Measurements from ENCODE around the gene FAM171A1.
A peak's percentile ranks its signal among the peaks of the same experiment; 100 is the strongest.
"Not testable (repeated sequence)": the region's sequence is repeated elsewhere in the genome, so short reads cannot be mapped to it uniquely, and the experiment has no call there.

Gene FAM171A1

DNA sequence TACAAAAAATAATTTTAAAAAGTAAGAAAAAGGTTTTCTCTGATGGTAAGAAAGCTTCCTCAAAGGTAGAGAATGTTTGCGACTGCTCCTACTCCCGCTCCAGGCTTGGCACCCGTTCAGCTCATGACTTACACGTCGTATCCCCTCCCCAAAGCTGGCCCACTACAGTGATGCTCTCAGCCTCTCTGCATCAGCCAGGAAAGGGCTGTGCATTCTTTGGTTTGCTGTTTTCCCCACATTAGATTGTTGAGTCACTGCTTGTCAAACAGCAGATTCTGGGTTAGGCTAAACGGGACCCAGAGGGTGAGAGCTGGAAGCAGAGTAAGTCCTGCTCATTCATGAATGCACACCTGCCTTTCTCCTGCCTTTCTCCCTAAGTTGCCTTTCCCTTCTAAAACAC lies 147.9 kb downstream of the FAM171A1 start:
- intact Hi-C loops (cut with DNase I), result no loop called here
- peak in 1 of 10 donors; percentile 63 for DNase-seq

DNA sequence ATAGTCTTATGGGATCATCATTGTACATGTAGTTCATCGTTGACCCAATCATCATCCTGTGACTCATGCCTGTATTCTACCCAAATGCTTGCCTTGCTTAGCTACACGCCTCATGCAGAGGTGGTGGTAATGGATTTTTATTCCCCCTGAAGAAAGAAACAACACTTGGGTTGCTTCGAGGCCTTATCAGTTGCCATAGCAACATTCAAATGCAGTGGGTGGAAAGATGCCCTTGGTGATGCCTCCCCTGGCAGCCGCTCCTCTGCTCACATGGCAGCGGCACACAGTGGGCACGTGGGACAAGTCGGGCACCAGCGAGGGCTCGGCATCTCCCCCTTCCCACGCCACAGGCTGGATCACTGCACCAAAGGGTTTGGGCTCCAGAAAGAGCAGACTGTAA lies 148.6 kb downstream of the FAM171A1 start:
- DNase-seq, result peak; percentile 51 to 95 (median 64)
- intact Hi-C loops (cut with DNase I), result no loop called here

DNA sequence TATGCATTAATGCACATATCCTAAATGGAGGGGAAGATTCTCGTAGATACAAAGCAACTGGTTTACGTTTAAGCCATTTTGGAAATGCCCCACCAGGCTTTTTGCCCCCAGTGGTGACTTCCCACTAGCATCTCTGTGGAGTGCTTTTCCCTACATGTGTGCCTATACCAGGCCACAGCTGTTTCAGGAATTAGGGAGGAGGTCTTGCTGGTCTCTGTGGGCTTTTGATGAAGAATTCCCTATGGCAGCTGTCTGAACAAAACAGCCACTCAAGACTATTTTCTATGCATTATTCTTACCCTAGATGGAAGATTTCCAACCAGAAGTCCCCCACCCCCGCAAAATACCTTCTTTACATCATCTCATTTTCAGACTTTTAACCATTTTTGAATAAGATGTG lies 150.6 kb downstream of the FAM171A1 start:
- no peak for DNase-seq
- intact Hi-C loops (cut with DNase I), result no loop called here

DNA sequence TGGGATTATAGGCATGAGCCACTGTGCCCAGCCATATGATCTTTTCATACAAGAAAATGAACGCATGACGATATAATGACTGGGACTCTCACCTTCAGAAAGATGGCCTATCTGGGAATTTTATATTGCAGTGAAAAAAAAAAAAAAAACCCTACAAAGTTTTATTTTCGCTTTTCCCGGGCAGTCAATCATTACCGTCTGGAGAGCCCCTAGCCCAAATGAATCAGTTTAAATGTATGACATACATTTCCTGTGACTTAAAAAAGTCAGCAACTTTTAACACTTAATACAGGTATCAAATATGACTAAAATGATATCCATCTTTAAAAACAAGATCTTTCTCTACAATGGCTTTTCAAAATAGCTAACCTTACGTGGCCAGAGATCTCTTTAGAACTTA lies 154.4 kb downstream of the FAM171A1 start:
- DNase-seq, result no peak
- intact Hi-C loops (cut with DNase I), result no loop called here

DNA sequence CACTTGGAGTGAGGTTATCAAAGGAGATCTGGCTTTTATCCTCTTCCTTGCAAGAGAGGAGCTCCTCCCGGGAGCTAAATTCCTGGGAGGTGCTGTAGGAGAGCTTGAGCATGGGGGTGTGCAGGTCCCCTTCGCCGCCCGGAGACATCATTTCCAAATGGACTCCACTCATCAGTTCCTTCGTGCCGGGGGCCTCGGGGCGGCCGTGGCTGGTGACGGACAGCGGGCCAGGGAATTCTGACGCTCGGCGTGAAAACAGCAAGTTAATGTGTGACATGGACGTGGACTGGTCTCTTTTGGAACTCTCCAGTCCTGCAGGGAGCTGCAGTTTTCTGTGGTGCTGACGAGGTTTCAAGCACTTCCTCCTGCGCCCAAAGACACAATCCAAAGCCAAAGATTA lies 156.9 kb downstream of the FAM171A1 start:
- intact Hi-C loops (cut with DNase I), result loop anchor here (5.0 kb wide), 1 partner anchor 38 kb away; no protein-coding TSS in a partner anchor

DNA sequence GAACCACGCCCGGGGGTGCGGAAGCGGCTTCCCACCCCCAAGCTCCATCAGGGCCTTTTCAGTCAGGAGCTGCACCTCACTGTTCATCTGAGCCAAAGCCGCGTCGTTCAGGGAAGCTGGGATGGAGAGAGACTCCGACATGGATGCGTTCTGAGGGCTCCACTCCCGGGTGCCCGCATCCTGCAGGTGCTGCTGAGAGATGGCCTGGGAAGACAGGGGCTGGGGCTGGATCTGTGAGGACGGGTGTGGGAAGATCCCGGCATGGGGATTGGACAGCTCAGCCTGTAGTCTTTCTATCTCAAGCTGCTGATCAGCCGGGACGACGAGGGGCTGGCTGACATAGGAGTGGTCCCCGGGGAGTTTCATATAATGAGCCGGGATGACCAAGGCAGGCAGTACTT lies 157.6 kb downstream of the FAM171A1 start:
- intact Hi-C loops (cut with DNase I), result loop anchor here (5.0 kb wide), 1 partner anchor 39 kb away; no protein-coding TSS in a partner anchor
- peak in 2 of 10 donors; percentile 52 to 79 for DNase-seq

More for the DNA sequence above, 156.9 kb downstream of the FAM171A1 start:
- DNase-seq, result peak in 1 of 10 donors; percentile 44

DNA sequence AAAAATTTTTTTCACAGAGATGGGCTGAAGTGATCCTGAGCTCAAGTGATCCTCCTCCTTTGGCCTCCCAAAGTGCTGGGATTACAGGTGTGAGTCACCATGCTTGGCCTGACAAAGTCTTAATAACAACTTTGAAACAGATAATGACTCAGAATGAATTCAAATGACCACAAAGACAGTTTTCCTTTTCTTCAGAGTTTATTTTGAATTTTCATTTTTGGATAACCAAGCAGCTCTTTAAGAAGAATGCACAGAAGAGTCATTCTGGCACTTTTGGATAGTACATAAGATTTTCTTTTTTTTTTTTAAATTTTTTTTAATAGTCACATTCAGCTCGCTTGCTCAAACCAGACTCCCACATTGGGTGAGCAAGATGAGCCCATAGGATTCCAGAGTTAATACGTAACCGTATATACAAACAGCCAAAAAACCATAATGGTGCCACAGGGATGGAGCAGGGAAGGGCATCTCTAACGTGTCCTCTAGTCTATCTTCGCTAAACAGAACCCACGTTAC lies 159.6 kb downstream of the FAM171A1 start:
- intact Hi-C loops (cut with DNase I), result loop anchor here (5.0 kb wide), 1 partner anchor 41 kb away; no protein-coding TSS in a partner anchor
- DNase-seq, result no peak

DNA sequence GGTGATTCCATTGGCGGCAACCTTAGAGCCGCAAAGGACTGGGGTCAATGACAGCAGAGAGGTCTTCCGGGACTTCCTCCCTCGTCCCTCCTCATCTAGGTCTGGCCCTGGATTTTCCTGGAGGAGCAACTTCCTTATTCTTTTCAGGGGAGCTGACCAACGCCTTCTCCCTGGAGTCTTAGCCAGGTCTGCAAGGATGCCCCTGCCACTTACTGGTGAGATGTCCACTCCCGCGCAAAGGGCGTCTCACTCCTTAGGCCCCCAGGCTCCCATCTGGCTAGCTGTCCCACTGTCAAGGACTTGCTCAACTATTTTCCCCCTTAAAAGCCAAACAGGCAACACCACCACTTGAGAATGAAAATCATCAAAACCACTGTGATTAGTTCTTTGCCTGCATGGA lies 160.6 kb downstream of the FAM171A1 start:
- intact Hi-C loops (cut with DNase I), result loop anchor here (5.0 kb wide), 1 partner anchor 42 kb away; no protein-coding TSS in a partner anchor
- peak in 1 of 10 donors; percentile 62 for DNase-seq

DNA sequence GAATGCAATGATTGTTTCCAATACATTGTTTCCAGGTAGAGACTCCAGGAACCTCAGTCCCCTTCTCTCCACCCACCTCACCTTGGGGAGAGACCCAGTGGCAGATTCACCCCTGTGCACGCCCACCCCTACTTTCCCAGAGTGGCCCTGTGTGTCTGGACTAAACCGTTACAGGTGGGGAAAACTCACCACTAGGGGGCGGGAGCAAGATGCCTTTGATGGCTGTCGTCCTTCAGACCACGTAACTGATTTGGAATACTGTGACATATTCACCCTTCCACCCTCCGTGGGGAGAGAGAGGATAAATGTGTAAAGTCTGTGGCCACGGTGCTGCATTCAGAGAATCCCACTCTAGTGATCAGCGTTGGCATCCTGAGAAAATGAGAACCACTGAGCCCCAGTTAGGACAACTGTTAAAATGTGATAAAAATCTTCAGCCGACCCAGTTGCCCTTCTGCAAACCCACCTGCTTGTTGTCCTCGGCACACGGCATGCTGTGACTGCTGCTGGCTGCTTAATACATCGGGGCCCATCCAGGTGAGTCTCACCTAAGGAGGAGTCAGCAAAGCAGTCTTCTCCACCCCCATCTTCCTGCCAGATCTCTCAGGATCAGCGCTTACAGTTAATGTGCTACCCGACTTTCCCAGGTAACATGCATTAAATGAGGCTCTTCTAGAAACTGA lies 161.1 kb downstream of the FAM171A1 start:
- intact Hi-C loops (cut with DNase I), result loop anchor here (1.0 to 5.0 kb wide), 2 partner anchors 42 to 161 kb away; partner anchors contain the start of gene FAM171A1
- peak; percentile 64 to 96 (median 88) for DNase-seq

DNA sequence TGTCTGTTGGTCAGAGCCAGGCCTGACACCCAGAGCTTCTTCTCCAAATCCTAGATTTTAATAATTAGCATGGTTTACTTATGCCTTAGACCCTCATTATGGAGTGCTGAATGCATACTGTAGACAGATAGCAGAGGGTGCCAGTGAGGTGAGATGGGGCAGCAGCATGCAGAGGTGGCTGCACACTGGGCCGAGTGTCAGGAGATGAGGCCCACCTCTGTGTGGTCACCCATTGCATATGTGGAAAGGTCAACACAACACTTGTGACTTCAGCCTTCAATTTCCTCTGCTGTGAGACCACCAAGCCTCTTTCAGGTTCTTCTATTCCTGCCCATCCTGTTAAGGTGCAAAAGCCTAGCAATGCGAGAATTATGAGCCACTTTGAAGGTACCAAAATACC lies 162.9 kb downstream of the FAM171A1 start:
- peak in 1 of 10 donors; percentile 17 for DNase-seq
- intact Hi-C loops (cut with DNase I), result no loop called here

DNA sequence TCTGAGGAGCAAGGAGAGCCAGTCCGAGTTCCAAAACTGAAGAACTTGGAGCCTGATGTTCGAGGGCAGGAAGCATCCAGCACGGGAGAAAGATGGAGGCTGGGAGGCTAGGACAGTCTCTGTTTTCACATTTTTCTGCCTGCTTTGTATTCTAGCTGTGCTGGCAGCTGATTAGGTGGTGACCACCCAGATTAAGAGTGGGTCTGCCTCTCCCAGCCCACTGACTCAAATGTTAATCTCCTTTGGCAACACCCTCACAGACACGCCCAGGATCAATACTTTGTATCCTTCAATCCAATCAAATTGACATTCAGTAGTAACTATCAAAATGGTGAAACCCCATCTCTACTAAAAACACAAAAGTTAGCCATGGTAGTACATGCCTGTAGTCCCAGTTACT lies 163.7 kb downstream of the FAM171A1 start:
- DNase-seq, result peak in 1 of 10 donors; percentile 5
- intact Hi-C loops (cut with DNase I), result not testable (repeated sequence)

DNA sequence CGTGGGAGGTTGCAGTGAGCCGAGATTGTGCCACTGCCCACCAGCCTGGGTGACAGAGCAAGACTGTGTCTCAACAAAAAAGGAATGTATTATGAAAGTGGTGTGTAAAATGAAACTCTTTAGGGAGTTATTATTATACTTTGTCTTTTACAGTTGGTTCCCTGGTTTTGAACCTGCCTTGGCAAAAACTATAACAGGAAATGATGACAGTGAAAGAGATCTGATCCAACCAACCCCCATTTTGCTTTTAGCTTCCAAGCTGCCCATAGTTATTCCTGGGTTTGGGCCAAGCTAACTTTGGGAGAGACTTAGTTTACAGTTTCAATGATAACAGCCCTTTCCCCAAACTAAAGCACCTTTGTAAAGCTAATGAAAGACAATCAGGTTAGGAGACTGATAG lies 168.4 kb downstream of the FAM171A1 start:
- intact Hi-C loops (cut with DNase I), result no loop called here
- no peak for DNase-seq

DNA sequence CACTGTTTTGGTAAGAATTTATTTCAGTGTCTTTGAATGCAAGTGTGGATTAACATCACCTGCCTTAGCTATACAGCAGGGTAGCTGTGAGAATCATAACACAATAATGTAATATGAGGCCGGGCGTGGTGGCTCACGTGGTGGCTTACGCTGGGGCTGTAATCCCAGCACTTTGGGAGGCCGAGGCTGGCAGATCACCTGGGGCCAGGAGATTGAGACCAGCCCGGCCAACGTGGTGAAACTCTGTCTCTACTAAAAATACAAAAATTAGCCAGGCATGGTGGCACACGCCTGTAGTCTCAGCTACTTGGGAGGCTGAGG lies 168.8 kb downstream of the FAM171A1 start:
- intact Hi-C loops (cut with DNase I), result not testable (repeated sequence)
- peak in 2 of 10 donors; percentile 18 to 38 for DNase-seq

DNA sequence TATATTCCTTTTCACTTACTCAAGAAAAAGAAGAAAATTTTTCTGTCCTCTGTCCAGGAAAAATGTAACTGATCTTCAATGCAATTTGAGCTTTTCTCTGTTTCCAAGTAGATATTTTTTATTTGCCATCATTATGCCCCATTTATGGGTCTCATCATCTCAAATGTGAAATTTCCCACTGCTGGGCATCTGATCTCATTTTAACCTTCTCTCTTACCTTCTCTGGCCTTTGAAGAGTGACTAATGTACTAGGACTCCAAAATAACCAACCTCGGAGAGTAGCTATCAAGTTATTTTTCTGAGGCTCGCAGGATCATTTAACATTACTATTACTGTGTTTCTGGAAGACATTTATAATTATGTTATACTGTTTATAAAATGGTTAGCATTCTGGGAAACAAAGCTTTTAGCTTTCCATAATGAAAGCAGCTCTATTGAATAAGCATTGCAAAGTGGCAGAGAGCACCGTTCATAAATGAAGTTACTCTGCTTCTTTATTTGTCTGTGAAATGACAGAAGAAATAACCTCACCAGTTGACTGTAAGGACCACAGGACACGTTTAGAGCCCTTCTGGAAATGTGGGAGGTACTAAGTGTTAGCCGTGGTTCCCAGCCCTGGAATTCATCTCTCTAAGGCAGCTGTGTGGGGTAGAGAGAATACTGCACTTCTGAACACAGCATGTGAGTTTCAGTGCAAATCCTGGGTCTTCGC lies 169.3 kb downstream of the FAM171A1 start:
- DNase-seq, result peak in 1 of 10 donors; percentile 18
- intact Hi-C loops (cut with DNase I), result no loop called here

DNA sequence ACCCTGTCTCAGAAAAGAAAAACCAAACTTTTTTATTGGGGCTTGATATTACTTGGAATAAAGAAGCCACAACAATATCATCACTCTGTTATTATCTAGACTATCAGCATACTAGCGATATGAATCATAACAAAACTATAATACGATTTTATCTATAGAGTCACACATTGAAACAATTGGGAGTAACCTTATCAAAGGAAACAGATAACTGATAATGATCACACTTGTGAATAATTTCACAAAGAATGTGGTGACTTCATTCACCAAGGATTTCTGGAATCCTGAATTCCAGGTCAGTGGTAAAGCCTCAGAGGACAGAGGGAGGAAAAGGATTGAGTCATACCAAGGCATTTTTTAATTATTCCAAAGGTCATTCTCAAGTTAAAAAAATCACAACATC lies 170.5 kb downstream of the FAM171A1 start:
- intact Hi-C loops (cut with DNase I), result no loop called here
- DNase-seq, result no peak

DNA sequence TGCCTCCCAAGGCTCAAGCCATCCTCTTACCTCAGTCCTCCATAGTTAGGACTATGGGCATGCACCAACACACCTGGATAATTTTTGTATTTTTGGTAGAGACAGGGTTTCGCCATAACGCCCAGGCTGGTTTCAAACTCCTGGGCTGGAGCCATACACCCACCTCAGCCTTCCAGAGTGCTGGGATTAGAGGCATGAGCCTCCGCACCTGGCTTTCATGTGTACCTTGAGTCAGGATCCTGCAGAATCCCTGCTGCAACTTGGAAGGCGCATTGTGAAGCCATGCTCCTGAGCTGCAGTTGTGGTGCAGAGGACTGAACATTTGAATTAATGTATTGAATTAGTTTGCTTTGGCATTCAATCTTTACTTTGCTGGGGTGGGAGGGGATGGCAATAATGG lies 173.2 kb downstream of the FAM171A1 start:
- peak in 1 of 10 donors; percentile 59 for DNase-seq
- intact Hi-C loops (cut with DNase I), result no loop called here

DNA sequence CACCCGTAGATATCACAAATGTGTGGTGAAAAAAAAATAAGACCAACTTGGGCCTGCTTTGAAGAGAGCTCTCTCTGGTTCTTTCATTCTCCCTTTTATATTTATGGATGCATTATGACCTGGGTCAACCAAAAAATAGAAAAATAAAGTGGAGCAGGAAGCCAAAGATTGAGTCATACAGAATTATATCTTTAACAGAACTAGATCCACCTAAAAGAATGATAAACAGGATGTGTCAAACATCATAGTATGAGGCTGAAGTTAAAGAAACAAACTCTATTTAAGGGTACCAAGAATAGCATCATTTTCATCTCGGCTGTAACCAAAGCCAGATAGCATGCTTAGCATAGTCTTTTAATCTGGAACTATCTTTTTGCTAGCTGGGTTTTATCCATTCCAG lies 173.8 kb downstream of the FAM171A1 start:
- DNase-seq, result no peak
- intact Hi-C loops (cut with DNase I), result no loop called here

DNA sequence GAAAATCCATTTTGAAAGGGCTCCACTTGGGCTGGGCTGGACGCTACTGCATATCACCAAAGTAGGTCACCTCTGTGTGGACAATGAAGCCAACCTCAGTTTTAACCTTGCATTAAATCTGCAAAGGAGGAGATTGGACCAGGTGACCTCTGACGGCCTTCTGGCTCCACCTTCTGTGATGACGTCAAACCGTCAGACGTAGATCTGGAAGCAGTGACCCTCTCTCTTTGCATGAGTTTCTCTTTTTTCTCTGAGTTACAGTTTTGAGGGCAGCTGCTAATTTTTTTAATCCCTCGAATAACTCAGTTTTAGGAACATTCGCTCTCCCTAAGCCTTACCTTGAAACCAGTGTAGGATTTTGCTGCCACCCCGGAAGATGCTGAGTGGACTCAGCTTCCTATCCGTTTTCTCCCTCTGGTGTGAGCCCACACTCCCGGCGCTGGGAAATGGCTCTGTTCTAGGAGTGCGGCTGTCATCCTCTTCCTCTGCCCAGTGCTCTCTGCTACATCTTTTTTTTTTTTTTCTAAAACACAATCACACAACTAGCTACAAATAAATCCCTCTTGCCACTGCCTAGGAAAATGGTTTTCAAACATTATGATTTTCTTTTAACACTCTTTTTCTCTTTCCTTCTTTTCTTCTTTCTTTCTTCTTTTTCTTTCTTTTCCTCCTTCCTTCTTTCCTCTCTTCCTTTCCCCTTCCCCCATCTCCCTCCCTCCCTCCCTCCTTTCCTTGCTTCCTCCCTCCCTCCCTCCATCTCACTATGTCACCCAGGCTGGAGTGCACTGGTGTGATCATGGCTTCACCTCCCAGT lies 174.9 kb downstream of the FAM171A1 start:
- intact Hi-C loops (cut with DNase I), result no loop called here
- peak in 3 of 10 donors; percentile 22 to 83 (median 29) for DNase-seq

DNA sequence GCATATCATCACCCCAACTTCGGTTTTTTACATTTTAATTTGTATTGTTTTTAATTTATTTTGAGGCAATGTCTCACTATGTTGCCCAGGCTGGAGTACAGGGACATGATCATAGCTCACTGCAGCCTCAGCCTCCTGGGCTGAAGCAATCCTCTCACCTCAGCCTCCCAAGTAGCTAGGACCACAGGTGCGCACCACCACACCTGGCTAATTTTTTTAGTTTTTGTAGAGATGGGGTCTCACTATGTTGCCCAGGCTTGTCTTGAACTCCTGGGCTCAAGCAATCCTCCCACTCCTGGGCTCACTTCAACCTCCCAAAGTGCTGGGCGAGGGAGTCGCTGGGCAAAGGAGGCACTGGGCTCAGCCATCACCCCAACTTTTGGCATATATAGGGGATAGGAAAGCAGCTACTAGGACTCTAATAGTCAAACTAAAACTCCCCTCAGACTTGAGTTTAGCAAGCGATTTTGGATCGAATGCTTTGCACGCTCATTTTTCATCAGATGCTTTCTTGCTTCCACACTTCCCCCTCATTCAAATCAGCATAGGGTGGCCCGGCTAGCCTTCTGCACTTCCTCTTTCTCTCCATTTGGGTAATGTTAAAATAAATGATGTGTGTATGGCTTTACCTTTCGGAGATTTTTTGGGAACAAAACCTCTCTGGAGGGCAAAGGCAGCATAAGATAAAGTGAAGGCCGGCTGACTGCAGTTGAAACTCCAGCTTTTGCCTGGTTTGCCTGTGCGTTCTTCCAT lies 181.8 kb downstream of the FAM171A1 start:
- peak in 2 of 10 donors; percentile 27 to 38 for DNase-seq
- intact Hi-C loops (cut with DNase I), result no loop called here

DNA sequence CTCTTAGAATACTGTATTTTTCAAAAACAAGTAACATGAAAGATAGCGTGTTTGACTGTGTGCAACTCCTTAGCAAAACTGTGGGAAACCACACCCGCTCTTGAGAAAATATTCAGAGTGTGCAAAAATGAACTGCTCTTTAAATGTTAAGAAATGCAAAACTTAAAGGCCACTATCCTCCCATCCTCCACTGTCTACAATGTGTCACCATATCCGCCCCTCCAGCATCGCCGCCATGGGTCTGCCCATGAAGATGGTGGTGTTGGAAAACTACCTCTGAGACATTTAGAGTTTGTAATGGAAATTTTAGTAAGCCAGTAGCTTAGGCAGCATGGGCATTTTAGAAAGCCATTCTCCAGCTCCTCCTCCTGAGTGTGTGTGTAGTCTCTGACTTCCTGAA lies 182.5 kb downstream of the FAM171A1 start:
- DNase-seq, result peak in 1 of 10 donors; percentile 57
- intact Hi-C loops (cut with DNase I), result no loop called here

Measured in posterior cingulate gyrus (tissue), 11 donors.